Mesendoderm (in vitro differentiated cells): ENCODE data around the gene MBNL1.

Experiments
- DNase-seq: peaks from one replicate; pipeline ENCODE4 v3.0.0; 2013
- H2AK5ac ChIP-seq: 2 replicates; pipeline ENCODE4 v1.6.1; 2013; ENCODE audit warnings: low read length, inconsistent platforms
- H2BK120ac ChIP-seq: 2 replicates; pipeline ENCODE4 v1.6.1; 2013; ENCODE audit warnings: low read depth, mild to moderate bottlenecking, low read length, moderate library complexity, mixed read lengths
- H2BK15ac ChIP-seq: replicated peaks from 2 replicates; pipeline ENCODE4 v1.6.1; 2013; ENCODE audit warnings: low read depth, mild to moderate bottlenecking, moderate library complexity
- H2BK5ac ChIP-seq: 2 replicates; pipeline ENCODE4 v1.6.1; 2013; ENCODE audit warnings: low read length, inconsistent platforms
- H3K18ac ChIP-seq: 2 replicates; pipeline ENCODE4 v1.6.1; 2013; ENCODE audit warnings: mild to moderate bottlenecking, low read length, mixed read lengths
- H3K23ac ChIP-seq: one replicate; pipeline ENCODE4 v1.6.1; 2013; ENCODE audit warnings: low read length
- H3K27ac ChIP-seq: 2 replicates; pipeline ENCODE4 v1.5.1; 2013; ENCODE audit warnings: low read depth, mild to moderate bottlenecking, inconsistent platforms, low read length, moderate library complexity
- H3K27me3 ChIP-seq: 2 replicates; pipeline ENCODE4 v1.6.1; 2013; ENCODE audit warnings: low read length, control low read depth, mild to moderate bottlenecking, inconsistent platforms; ENCODE audit not compliant: insufficient read depth, poor library complexity
- H3K36me3 ChIP-seq: 2 replicates; pipeline ENCODE4 v1.6.1; 2013; ENCODE audit warnings: low read length, inconsistent platforms; ENCODE audit not compliant: control insufficient read depth, insufficient read depth
- H3K4ac ChIP-seq: one replicate; pipeline ENCODE4 v1.6.1; 2013; ENCODE audit warnings: low read depth, mild to moderate bottlenecking, low read length, moderate library complexity
- H3K4me1 ChIP-seq: 2 replicates; pipeline ENCODE4 v1.6.1; 2013; ENCODE audit warnings: low read depth, low read length, inconsistent platforms; ENCODE audit not compliant: control insufficient read depth
- H3K4me2 ChIP-seq: 2 replicates; pipeline ENCODE4 v1.6.1; 2013; ENCODE audit warnings: low read length
- H3K4me3 ChIP-seq: 2 replicates; pipeline ENCODE4 v1.5.1; 2013; ENCODE audit warnings: mild to moderate bottlenecking, low read length
- H3K56ac ChIP-seq: one replicate; pipeline ENCODE4 v1.6.1; 2013; ENCODE audit warnings: low read length
- H3K79me1 ChIP-seq: 2 replicates; pipeline ENCODE4 v1.6.1; 2013; ENCODE audit warnings: low read length, inconsistent platforms
- H3K79me2 ChIP-seq: 2 replicates; pipeline ENCODE4 v1.6.1; 2013; ENCODE audit warnings: mild to moderate bottlenecking, low read length; ENCODE audit not compliant: control insufficient read depth, insufficient read depth
- H3K9ac ChIP-seq: 2 replicates; pipeline ENCODE4 v1.6.1; 2013; ENCODE audit warnings: low read length, inconsistent platforms
- H4K5ac ChIP-seq: one replicate; pipeline ENCODE4 v1.6.1; 2013; ENCODE audit warnings: low read length
- H4K8ac ChIP-seq: one replicate; pipeline ENCODE4 v1.6.1; 2013; ENCODE audit warnings: low read depth, mild to moderate bottlenecking, control low read depth, low read length, moderate library complexity
- WGBS: extraction: QIAGEN DNeasy Blood & Tissue Kit; methylation state at CpG from one replicate; pipeline ENCODE4 v1.1.7; 2013; ENCODE audit warnings: low lambda C conversion rate, missing lambda C conversion rate; ENCODE audit not compliant: insufficient coverage; ENCODE audit errors: extremely low coverage; 5-methylcytosine and 5-hydroxymethylcytosine counted together

MBNL1 gene

GRCh38 chr3:152497457-152497856, 228.7 kb downstream of the MBNL1 start:
- no peak overlapping the region for H2BK120ac ChIP-seq
- H2BK15ac ChIP-seq, result no peak overlapping the region
- H4K8ac ChIP-seq, result no peak overlapping the region
- H3K79me2 ChIP-seq, result no peaks in the 10 kb centered on the region
- H3K4me3 ChIP-seq, result no peak overlapping the region
- H4K5ac ChIP-seq, result no peak overlapping the region
- no peak overlapping the region for H3K4me2 ChIP-seq
- H3K56ac ChIP-seq, result no peak overlapping the region
- DNase-seq, result no peak
- no peak overlapping the region for H3K18ac ChIP-seq
- H3K4ac ChIP-seq, result no peak overlapping the region
- H3K23ac ChIP-seq, result no peak overlapping the region
- no peak overlapping the region for H2AK5ac ChIP-seq
- WGBS, result 100% methylated on average over 1 of the region's 3 CpGs
- no peaks in the 10 kb centered on the region for H3K27me3 ChIP-seq
- H3K36me3 ChIP-seq, result no peaks in the 10 kb centered on the region
- no peaks in the 10 kb centered on the region for H3K4me1 ChIP-seq
- no peak overlapping the region for H2BK5ac ChIP-seq
- no peaks in the 10 kb centered on the region for H3K79me1 ChIP-seq
- H3K27ac ChIP-seq, result no peak overlapping the region
- H3K9ac ChIP-seq, result no peak overlapping the region

- Histone ChIP-seq H3K27ac (no peak overlapping the region), H2BK15ac (no peak overlapping the region), H3K27me3 (no peaks in the 10 kb centered on the region), H3K4me2 (no peak overlapping the region), H4K8ac (no peak overlapping the region), H3K23ac (no peak overlapping the region), H3K4me3 (no peak overlapping the region), H4K5ac (no peak overlapping the region), H3K79me2 (no peaks in the 10 kb centered on the region), H2BK5ac (no peak overlapping the region), H2AK5ac (no peak overlapping the region), H3K4ac (no peak overlapping the region), H3K56ac (no peak overlapping the region), H3K79me1 (no peaks in the 10 kb centered on the region), H3K4me1 (no peaks in the 10 kb centered on the region), H3K18ac (no peak overlapping the region), H3K36me3 (no peaks in the 10 kb centered on the region), H3K9ac (no peak overlapping the region), H2BK120ac (no peak overlapping the region)
- DNase-seq, result no peak
- WGBS, result no CpG with 5 or more reads among the region's 1 CpG
These were observed 229.2 kb downstream of the MBNL1 start for GRCh38 chr3:152497890-152498289.

- DNase-seq, result no peak
- Histone ChIP-seq H3K4me2 (no peak overlapping the region), H3K79me2 (no peaks in the 10 kb centered on the region), H3K9ac (no peak overlapping the region), H3K23ac (no peak overlapping the region), H4K8ac (no peak overlapping the region), H3K36me3 (no peaks in the 10 kb centered on the region), H3K56ac (no peak overlapping the region), H3K27ac (no peak overlapping the region), H2BK120ac (no peak overlapping the region), H3K27me3 (no peaks in the 10 kb centered on the region), H3K79me1 (no peaks in the 10 kb centered on the region), H3K18ac (no peak overlapping the region), H3K4me1 (no peaks in the 10 kb centered on the region), H3K4ac (no peak overlapping the region), H3K4me3 (no peak overlapping the region), H2BK5ac (no peak overlapping the region), H4K5ac (no peak overlapping the region), H2BK15ac (no peak overlapping the region), H2AK5ac (no peak overlapping the region)
- WGBS, result 100% methylated on average over 2 of the region's 4 CpGs
These were observed 231.2 kb downstream of the MBNL1 start for GRCh38 chr3:152499791-152500385.

GRCh38 chr3:152505926-152506325, 237.2 kb downstream of the MBNL1 start:
- no peak overlapping the region for H2BK5ac ChIP-seq
- H3K27me3 ChIP-seq, result no peaks in the 10 kb centered on the region
- H3K56ac ChIP-seq, result no peak overlapping the region
- no peaks in the 10 kb centered on the region for H3K79me1 ChIP-seq
- no peaks in the 10 kb centered on the region for H3K4me1 ChIP-seq
- H3K36me3 ChIP-seq, result no peaks in the 10 kb centered on the region
- no peak overlapping the region for H4K8ac ChIP-seq
- no peak overlapping the region for H3K23ac ChIP-seq
- H3K18ac ChIP-seq, result no peak overlapping the region
- H3K4ac ChIP-seq, result no peak overlapping the region
- no peak overlapping the region for H2BK15ac ChIP-seq
- H3K9ac ChIP-seq, result no peak overlapping the region
- WGBS, result no CpG with 5 or more reads among the region's 5 CpGs
- no peak overlapping the region for H4K5ac ChIP-seq
- H2AK5ac ChIP-seq, result no peak overlapping the region
- no peak overlapping the region for H3K27ac ChIP-seq
- H3K4me2 ChIP-seq, result no peak overlapping the region
- no peak overlapping the region for H2BK120ac ChIP-seq
- no peak for DNase-seq
- no peak overlapping the region for H3K4me3 ChIP-seq
- H3K79me2 ChIP-seq, result no peaks in the 10 kb centered on the region

GRCh38 chr3:152508705-152509104, 240.0 kb downstream of the MBNL1 start:
- no peak overlapping the region for H3K27ac ChIP-seq
- H2AK5ac ChIP-seq, result no peak overlapping the region
- H4K8ac ChIP-seq, result no peak overlapping the region
- H3K79me2 ChIP-seq, result no peaks in the 10 kb centered on the region
- H4K5ac ChIP-seq, result no peak overlapping the region
- no peak overlapping the region for H3K56ac ChIP-seq
- H3K23ac ChIP-seq, result no peak overlapping the region
- no peak overlapping the region for H2BK15ac ChIP-seq
- H2BK120ac ChIP-seq, result no peak overlapping the region
- H3K4ac ChIP-seq, result no peak overlapping the region
- no peak overlapping the region for H3K4me2 ChIP-seq
- H3K18ac ChIP-seq, result no peak overlapping the region
- H3K36me3 ChIP-seq, result no peaks in the 10 kb centered on the region
- WGBS, result no CpG with 5 or more reads among the region's 1 CpG
- H3K4me1 ChIP-seq, result no peaks in the 10 kb centered on the region
- no peaks in the 10 kb centered on the region for H3K79me1 ChIP-seq
- peak; percentile 35 for DNase-seq
- H2BK5ac ChIP-seq, result no peak overlapping the region
- H3K27me3 ChIP-seq, result no peaks in the 10 kb centered on the region
- no peak overlapping the region for H3K4me3 ChIP-seq
- H3K9ac ChIP-seq, result no peak overlapping the region

GRCh38 chr3:152511904-152512303, 243.2 kb downstream of the MBNL1 start:
- Histone ChIP-seq H3K27ac (no peak overlapping the region), H3K27me3 (no peaks in the 10 kb centered on the region)

More at GRCh38 chr3:152511904-152512303, 243.2 kb downstream of the MBNL1 start:
- Histone ChIP-seq H2BK120ac (no peak overlapping the region), H3K4me3 (no peak overlapping the region), H4K5ac (no peak overlapping the region), H3K9ac (no peak overlapping the region), H3K4ac (no peak overlapping the region), H2BK15ac (no peak overlapping the region), H4K8ac (no peak overlapping the region), H3K79me1 (no peaks in the 10 kb centered on the region), H3K18ac (no peak overlapping the region), H3K4me1 (no peaks in the 10 kb centered on the region), H3K4me2 (no peak overlapping the region), H2BK5ac (no peak overlapping the region), H3K23ac (no peak overlapping the region), H3K56ac (no peak overlapping the region), H3K79me2 (no peaks in the 10 kb centered on the region), H3K36me3 (no peaks in the 10 kb centered on the region), H2AK5ac (no peak overlapping the region)
- DNase-seq, result no peak
- WGBS, result no CpG with 5 or more reads among the region's 4 CpGs
